Neural cell (in vitro differentiated cells): ENCODE data around the gene TSPAN18. TPM values are rescaled to one million over a fixed set of nuclear protein-coding genes. Genes with fewer than 3 reads are reported as not detected.

Source experiments
- H2AFZ ChIP-seq: fragments of 200-600, 300-800 bp; sonication (generic), shearing (Covaris generic); 2 replicates; pipeline ENCODE4 v1.6.0; 2014; ENCODE audit warnings: low read depth, mild to moderate bottlenecking, antibody characterized with exemption, low read length, moderate library complexity
- H3F3A ChIP-seq: fragments of 200-600 bp; shearing (Covaris generic); 2 replicates; pipeline ENCODE4 v1.6.1; 2016; ENCODE audit warnings: mild to moderate bottlenecking, moderate library complexity, mixed read lengths, antibody characterized with exemption, low read length; ENCODE audit not compliant: insufficient read depth, poor library complexity, severe bottlenecking
- H3K27ac ChIP-seq: fragments of 200-600, 300-800 bp; sonication (generic), shearing (Covaris generic); 2 replicates; pipeline ENCODE4 v1.5.1; 2014; ENCODE audit warnings: mild to moderate bottlenecking, low read length, moderate library complexity
- H3K27me3 ChIP-seq: fragments of 300-800, 200-600 bp; sonication (generic), shearing (Covaris generic); 2 replicates; pipeline ENCODE4 v1.6.0; 2014; ENCODE audit warnings: mild to moderate bottlenecking, low read depth, low read length, moderate library complexity; ENCODE audit not compliant: insufficient read depth
- H3K36me3 ChIP-seq: fragments of 300-800, 200-600 bp; sonication (generic), shearing (Covaris generic); 2 replicates; pipeline ENCODE4 v1.5.1; 2014; ENCODE audit warnings: mild to moderate bottlenecking, antibody characterized with exemption, low read length, moderate library complexity; ENCODE audit not compliant: insufficient read depth
- H3K4me2 ChIP-seq: fragments of 300-800, 200-600 bp; sonication (generic), shearing (Covaris generic); 2 replicates; pipeline ENCODE4 v1.6.0; 2014; ENCODE audit warnings: mild to moderate bottlenecking, low read length
- H3K4me3 ChIP-seq: fragments of 300-800, 200-600 bp; sonication (generic), shearing (Covaris generic); 2 replicates; pipeline ENCODE4 v1.5.1; 2014; ENCODE audit warnings: mild to moderate bottlenecking, low read length, moderate library complexity
- H3K79me2 ChIP-seq: fragments of 200-600 bp; shearing (Covaris generic); replicated peaks from 2 replicates; pipeline ENCODE4 v1.6.0; 2014; ENCODE audit warnings: mild to moderate bottlenecking, low read length, moderate library complexity; ENCODE audit not compliant: insufficient read depth
- H3K9ac ChIP-seq: fragments of 300-800, 200-600 bp; sonication (generic), shearing (Covaris generic); 2 replicates; pipeline ENCODE4 v1.6.1; 2016; ENCODE audit warnings: mild to moderate bottlenecking, low read length, mixed read lengths
- H3K9me2 ChIP-seq: fragments of 200-600 bp; shearing (Covaris generic); 2 replicates; pipeline ENCODE4 v1.6.1; 2016; ENCODE audit warnings: mild to moderate bottlenecking, low read length, mixed read lengths; ENCODE audit not compliant: insufficient read depth
- H3K9me3 ChIP-seq: fragments of 200-600, 300-800 bp; sonication (generic), shearing (Covaris generic); 2 replicates; pipeline ENCODE4 v1.6.1; 2016; ENCODE audit warnings: mild to moderate bottlenecking, mixed run types, low read length, moderate library complexity, mixed read lengths
- H4K20me1 ChIP-seq: fragments of 200-600 bp; shearing (Covaris generic); 2 replicates; pipeline ENCODE4 v1.6.1; 2016; ENCODE audit warnings: mild to moderate bottlenecking, mixed run types; ENCODE audit not compliant: insufficient read depth
- EP300 ChIP-seq: fragments of 450-650 bp; conservative IDR thresholded peaks from 2 replicates; pipeline ENCODE4 v1.6.1; 2014; ENCODE audit warnings: antibody characterized with exemption, mild to moderate bottlenecking, moderate library complexity; ENCODE audit not compliant: poor library complexity, severe bottlenecking
- EZH2 ChIP-seq: fragments of 200-600, 300-800 bp; shearing (Covaris generic), sonication (generic); IDR thresholded peaks from 2 replicates; pipeline ENCODE4 v1.6.1; 2014; ENCODE audit warnings: antibody characterized with exemption, low read length, borderline replicate concordance, mild to moderate bottlenecking; ENCODE audit not compliant: insufficient read depth, poor library complexity, severe bottlenecking
- MXI1 ChIP-seq: fragments of 450-650 bp; conservative IDR thresholded peaks from 2 replicates; pipeline ENCODE4 v1.6.1; 2014; ENCODE audit warnings: antibody characterized with exemption, mild to moderate bottlenecking; ENCODE audit not compliant: poor library complexity, severe bottlenecking
- POLR2AphosphoS5 ChIP-seq: IDR thresholded peaks from 2 replicates; pipeline ENCODE4 v1.6.1; 2012
- RAD21 ChIP-seq: fragments of 450-650 bp; conservative IDR thresholded peaks from 2 replicates; pipeline ENCODE4 v1.6.1; 2014; ENCODE audit warnings: antibody characterized with exemption, mild to moderate bottlenecking, moderate library complexity
- SMC3 ChIP-seq: fragments of 450-650 bp; conservative IDR thresholded peaks from 2 replicates; pipeline ENCODE4 v1.6.1; 2014; ENCODE audit warnings: antibody characterized with exemption, mild to moderate bottlenecking, moderate library complexity; ENCODE audit not compliant: poor library complexity
- TAF1 ChIP-seq: IDR thresholded peaks from 2 replicates; pipeline ENCODE4 v1.6.1; 2012; ENCODE audit warnings: low read depth
- polyA plus RNA-seq: library from polyadenylated mRNA; depleted of rRNA; stranded (reverse); fragments of >200 nt; gene quantifications from 2 replicates; pipeline ENCODE4 v1.2.3, GENCODE V29; 2014
- TF ChIP-seq, protein P1 (sequence below): fragments of 450-650 bp; IDR thresholded peaks from 2 replicates; pipeline ENCODE4 v1.5.1; 2014; ENCODE audit warnings: antibody characterized with exemption, mild to moderate bottlenecking, moderate library complexity; ENCODE audit not compliant: poor library complexity, severe bottlenecking
- TF ChIP-seq, protein P2 (sequence below): IDR thresholded peaks from 2 replicates; pipeline ENCODE4 v1.6.1; 2012; ENCODE audit warnings: borderline replicate concordance

TSPAN18 gene
- polyA plus RNA-seq, 1 donor from 2014 or later, result 8.4 TPM

DNA sequence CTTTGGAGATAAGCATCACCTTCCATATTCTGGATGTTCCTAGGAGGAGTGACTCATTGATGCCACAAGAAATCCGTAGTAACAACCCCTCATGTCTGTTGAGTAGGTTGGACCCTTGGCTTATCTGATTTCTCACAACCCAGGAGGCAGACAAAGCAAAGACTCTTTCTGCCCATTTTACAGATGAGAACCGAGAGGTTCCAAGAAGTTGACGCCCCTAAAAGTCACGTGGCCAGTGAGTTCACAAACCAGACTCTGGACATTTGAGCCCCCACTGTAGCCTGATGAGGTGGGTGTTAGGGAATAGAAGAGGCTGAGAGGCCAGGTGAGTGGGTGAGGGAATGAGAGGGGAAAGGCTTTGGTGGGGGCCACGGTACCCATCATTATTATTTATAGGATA, 70.3 kb downstream of the TSPAN18 start:
- Histone ChIP-seq H3F3A (peaks cover 3% of the 10 kb centered on the region), H2AFZ (no peak overlapping the region), H3K9ac (peak overlapping the region; percentile 43), H3K79me2 (peaks cover 35% of the 10 kb centered on the region), H4K20me1 (no peaks in the 10 kb centered on the region), H3K36me3 (no peaks in the 10 kb centered on the region), H3K27me3 (no peaks in the 10 kb centered on the region), H3K9me2 (no peaks in the 10 kb centered on the region), H3K4me3 (no peak overlapping the region), H3K27ac (no peak overlapping the region), H3K9me3 (no peaks in the 10 kb centered on the region), H3K4me2 (no peak overlapping the region)
- TF ChIP-seq, protein P1, sequence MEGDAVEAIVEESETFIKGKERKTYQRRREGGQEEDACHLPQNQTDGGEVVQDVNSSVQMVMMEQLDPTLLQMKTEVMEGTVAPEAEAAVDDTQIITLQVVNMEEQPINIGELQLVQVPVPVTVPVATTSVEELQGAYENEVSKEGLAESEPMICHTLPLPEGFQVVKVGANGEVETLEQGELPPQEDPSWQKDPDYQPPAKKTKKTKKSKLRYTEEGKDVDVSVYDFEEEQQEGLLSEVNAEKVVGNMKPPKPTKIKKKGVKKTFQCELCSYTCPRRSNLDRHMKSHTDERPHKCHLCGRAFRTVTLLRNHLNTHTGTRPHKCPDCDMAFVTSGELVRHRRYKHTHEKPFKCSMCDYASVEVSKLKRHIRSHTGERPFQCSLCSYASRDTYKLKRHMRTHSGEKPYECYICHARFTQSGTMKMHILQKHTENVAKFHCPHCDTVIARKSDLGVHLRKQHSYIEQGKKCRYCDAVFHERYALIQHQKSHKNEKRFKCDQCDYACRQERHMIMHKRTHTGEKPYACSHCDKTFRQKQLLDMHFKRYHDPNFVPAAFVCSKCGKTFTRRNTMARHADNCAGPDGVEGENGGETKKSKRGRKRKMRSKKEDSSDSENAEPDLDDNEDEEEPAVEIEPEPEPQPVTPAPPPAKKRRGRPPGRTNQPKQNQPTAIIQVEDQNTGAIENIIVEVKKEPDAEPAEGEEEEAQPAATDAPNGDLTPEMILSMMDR, result no peak
- TF ChIP-seq SMC3 (no peak), RAD21 (no peak), POLR2AphosphoS5 (no peak), TAF1 (no peak), EP300 (no peak), MXI1 (no peak), EZH2 (no peak)
- TF ChIP-seq, protein P2, sequence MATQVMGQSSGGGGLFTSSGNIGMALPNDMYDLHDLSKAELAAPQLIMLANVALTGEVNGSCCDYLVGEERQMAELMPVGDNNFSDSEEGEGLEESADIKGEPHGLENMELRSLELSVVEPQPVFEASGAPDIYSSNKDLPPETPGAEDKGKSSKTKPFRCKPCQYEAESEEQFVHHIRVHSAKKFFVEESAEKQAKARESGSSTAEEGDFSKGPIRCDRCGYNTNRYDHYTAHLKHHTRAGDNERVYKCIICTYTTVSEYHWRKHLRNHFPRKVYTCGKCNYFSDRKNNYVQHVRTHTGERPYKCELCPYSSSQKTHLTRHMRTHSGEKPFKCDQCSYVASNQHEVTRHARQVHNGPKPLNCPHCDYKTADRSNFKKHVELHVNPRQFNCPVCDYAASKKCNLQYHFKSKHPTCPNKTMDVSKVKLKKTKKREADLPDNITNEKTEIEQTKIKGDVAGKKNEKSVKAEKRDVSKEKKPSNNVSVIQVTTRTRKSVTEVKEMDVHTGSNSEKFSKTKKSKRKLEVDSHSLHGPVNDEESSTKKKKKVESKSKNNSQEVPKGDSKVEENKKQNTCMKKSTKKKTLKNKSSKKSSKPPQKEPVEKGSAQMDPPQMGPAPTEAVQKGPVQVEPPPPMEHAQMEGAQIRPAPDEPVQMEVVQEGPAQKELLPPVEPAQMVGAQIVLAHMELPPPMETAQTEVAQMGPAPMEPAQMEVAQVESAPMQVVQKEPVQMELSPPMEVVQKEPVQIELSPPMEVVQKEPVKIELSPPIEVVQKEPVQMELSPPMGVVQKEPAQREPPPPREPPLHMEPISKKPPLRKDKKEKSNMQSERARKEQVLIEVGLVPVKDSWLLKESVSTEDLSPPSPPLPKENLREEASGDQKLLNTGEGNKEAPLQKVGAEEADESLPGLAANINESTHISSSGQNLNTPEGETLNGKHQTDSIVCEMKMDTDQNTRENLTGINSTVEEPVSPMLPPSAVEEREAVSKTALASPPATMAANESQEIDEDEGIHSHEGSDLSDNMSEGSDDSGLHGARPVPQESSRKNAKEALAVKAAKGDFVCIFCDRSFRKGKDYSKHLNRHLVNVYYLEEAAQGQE, result no peak

DNA sequence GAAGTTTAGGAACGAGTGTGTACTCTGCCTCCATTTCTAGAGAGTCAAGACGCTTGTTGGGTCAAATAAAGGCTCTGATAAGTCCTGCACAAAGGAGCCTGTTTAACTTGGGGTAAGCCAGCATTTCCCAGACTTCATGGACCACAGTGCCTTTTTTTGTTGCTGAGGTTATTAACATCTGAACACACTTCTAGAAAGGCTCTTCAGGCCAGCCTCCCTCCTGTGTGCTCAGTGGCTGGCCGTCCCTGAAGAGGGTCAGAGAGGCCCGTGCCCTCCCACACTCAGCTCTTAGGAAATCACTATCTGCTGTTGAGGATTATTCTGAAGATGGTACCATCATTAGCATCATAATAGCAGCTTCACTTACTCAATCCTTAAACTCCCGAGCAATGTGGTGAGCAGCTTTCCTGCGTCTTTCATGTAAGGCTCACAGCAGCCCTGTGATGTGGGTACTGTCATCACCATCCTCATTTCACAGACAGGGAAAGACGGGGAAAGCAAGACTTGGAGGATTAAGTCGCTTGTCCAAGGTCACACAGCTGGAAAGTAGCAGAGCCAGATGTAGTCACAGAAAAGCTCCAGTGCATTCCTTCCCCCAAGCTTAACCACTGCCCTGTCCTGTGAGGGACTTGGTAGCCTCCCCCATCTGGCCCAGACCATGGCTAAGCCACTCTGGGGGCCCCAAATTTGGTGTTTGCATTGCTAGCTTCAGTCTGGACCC, 71.3 kb downstream of the TSPAN18 start:
- H3K9me3 ChIP-seq, result no peaks in the 10 kb centered on the region
- no peaks in the 10 kb centered on the region for H3K27me3 ChIP-seq
- peaks cover 29% of the 10 kb centered on the region for H3K79me2 ChIP-seq
- peaks cover 3% of the 10 kb centered on the region for H3F3A ChIP-seq
- H2AFZ ChIP-seq, result no peak overlapping the region
- H3K9ac ChIP-seq, result peak overlapping the region; percentile 47
- TF ChIP-seq EZH2 (no peak), SMC3 (peak; percentile 17), RAD21 (peak; percentile 8)
- TF ChIP-seq, protein P2, result peak; percentile 23
- TF ChIP-seq, protein P1, result no peak
- peak overlapping the region; percentile 39 for H3K4me2 ChIP-seq
- H3K4me3 ChIP-seq, result peak overlapping the region; percentile 27
- H3K9me2 ChIP-seq, result no peaks in the 10 kb centered on the region
- H3K27ac ChIP-seq, result peak overlapping the region; percentile 74
- H3K36me3 ChIP-seq, result no peaks in the 10 kb centered on the region
- H4K20me1 ChIP-seq, result no peaks in the 10 kb centered on the region
